HepG2 (cell line): ENCODE data around the gene TST.

Source experiments
- BHLHE40 ChIP-seq: IDR thresholded peaks from 2 replicates; pipeline ENCODE4 v1.6.1; 2011; ENCODE audit warnings: low read length, improper control_type of control experiment
- CENPX ChIP-seq: sonication (generic); formaldehyde crosslinking; IDR thresholded peaks from 2 replicates; pipeline ENCODE4 v1.9.0; 2021; ENCODE audit warnings: mild to moderate bottlenecking, missing genetic modification reagents, moderate library complexity
- CHD2 ChIP-seq: IDR thresholded peaks from 2 replicates; pipeline ENCODE4 v1.6.1; 2011; ENCODE audit warnings: low read depth, low read length, improper control_type of control experiment
- JUN ChIP-seq: sonication (generic); formaldehyde crosslinking; IDR thresholded peaks from 2 replicates; pipeline ENCODE4 v1.4.0; 2020; ENCODE audit warnings: mild to moderate bottlenecking, missing genetic modification reagents
- RNF2 ChIP-seq: fragments of 450-650 bp; conservative IDR thresholded peaks from 2 replicates; pipeline ENCODE4 v1.6.1; 2016; ENCODE audit warnings: low read depth
- TOE1 ChIP-seq: sonication (generic); formaldehyde crosslinking; IDR thresholded peaks from 2 replicates; pipeline ENCODE4 v1.4.0; 2020; ENCODE audit warnings: mild to moderate bottlenecking, missing genetic modification reagents
- ZNF143 ChIP-seq: sonication (generic); formaldehyde crosslinking; IDR thresholded peaks from 2 replicates; pipeline ENCODE4 v1.4.0; 2020; ENCODE audit warnings: missing genetic modification reagents
- ZNF263 ChIP-seq: sonication (generic); formaldehyde crosslinking; IDR thresholded peaks from 2 replicates; pipeline ENCODE4 v1.4.0; 2020; ENCODE audit warnings: missing genetic modification reagents
- ZNF776 ChIP-seq: sonication (generic); formaldehyde crosslinking; IDR thresholded peaks from 2 replicates; pipeline ENCODE4 v1.4.0; 2020; ENCODE audit warnings: mild to moderate bottlenecking, missing genetic modification reagents
- TF ChIP-seq, protein P1 (sequence below): sonication (generic); formaldehyde crosslinking; IDR thresholded peaks from 2 replicates; pipeline ENCODE4 v1.4.0; 2020; ENCODE audit warnings: missing genetic modification reagents, mild to moderate bottlenecking, borderline replicate concordance
- TF ChIP-seq, protein P2 (sequence below): sonication (generic); formaldehyde crosslinking; IDR thresholded peaks from 2 replicates; pipeline ENCODE4 v1.5.0; 2020; ENCODE audit warnings: mild to moderate bottlenecking, missing genetic modification reagents, moderate library complexity

DNA sequence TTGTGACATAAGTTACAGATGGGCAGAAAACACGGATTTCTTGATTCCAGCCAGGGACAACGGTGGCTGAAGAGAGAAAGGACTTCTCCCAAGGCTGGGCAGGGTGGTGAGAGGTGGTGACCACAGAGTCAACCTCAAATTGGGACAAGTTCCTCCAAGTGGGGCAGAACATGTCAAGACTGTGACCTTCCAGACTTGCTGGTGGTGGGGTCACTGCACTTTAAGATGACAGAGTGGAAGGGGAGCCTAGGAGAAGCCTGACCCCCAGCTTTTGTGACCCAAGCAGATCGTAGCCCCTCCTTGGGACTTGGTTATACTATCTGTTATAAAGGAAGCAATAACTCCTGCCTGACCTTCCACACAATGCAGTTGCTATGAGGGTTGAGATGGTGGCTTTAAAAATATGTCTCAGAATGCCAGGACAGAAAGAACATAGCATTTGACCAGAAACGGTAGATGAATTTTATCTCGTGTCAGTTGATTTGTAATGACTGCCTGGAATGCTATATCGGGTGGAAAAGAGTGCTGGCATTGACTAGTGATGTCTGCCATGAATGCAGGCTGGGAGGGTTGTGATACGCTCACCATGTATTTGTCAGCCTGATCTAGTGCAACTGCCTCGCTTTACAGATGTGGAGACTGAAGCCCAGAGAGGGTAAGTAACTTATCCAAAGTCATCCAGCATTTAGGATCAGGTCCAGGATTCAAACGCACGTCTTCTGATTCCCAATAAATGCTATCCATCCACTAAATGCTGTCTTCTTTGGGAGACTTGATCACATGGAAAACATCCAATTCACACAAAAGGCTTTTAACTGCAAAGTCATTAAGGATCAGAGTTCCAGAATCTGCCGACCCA is 18.3 kb downstream of the TST start:
- TF ChIP-seq CENPX (CRISPR knock-in tag) (no peak), TOE1 (CRISPR knock-in tag) (no peak), ZNF143 (no peak), CHD2 (no peak), ZNF776 (CRISPR knock-in tag) (no peak), BHLHE40 (no peak), ZNF263 (no peak), RNF2 (no peak), JUN (CRISPR knock-in tag) (no peak)
- TF ChIP-seq, protein P1, sequence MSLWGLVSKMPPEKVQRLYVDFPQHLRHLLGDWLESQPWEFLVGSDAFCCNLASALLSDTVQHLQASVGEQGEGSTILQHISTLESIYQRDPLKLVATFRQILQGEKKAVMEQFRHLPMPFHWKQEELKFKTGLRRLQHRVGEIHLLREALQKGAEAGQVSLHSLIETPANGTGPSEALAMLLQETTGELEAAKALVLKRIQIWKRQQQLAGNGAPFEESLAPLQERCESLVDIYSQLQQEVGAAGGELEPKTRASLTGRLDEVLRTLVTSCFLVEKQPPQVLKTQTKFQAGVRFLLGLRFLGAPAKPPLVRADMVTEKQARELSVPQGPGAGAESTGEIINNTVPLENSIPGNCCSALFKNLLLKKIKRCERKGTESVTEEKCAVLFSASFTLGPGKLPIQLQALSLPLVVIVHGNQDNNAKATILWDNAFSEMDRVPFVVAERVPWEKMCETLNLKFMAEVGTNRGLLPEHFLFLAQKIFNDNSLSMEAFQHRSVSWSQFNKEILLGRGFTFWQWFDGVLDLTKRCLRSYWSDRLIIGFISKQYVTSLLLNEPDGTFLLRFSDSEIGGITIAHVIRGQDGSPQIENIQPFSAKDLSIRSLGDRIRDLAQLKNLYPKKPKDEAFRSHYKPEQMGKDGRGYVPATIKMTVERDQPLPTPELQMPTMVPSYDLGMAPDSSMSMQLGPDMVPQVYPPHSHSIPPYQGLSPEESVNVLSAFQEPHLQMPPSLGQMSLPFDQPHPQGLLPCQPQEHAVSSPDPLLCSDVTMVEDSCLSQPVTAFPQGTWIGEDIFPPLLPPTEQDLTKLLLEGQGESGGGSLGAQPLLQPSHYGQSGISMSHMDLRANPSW (CRISPR knock-in tag) = no peak
- TF ChIP-seq, protein P2, sequence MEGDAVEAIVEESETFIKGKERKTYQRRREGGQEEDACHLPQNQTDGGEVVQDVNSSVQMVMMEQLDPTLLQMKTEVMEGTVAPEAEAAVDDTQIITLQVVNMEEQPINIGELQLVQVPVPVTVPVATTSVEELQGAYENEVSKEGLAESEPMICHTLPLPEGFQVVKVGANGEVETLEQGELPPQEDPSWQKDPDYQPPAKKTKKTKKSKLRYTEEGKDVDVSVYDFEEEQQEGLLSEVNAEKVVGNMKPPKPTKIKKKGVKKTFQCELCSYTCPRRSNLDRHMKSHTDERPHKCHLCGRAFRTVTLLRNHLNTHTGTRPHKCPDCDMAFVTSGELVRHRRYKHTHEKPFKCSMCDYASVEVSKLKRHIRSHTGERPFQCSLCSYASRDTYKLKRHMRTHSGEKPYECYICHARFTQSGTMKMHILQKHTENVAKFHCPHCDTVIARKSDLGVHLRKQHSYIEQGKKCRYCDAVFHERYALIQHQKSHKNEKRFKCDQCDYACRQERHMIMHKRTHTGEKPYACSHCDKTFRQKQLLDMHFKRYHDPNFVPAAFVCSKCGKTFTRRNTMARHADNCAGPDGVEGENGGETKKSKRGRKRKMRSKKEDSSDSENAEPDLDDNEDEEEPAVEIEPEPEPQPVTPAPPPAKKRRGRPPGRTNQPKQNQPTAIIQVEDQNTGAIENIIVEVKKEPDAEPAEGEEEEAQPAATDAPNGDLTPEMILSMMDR (CRISPR knock-in tag) = no peak
